ENCODE results near the gene SORCS2.

DNA sequence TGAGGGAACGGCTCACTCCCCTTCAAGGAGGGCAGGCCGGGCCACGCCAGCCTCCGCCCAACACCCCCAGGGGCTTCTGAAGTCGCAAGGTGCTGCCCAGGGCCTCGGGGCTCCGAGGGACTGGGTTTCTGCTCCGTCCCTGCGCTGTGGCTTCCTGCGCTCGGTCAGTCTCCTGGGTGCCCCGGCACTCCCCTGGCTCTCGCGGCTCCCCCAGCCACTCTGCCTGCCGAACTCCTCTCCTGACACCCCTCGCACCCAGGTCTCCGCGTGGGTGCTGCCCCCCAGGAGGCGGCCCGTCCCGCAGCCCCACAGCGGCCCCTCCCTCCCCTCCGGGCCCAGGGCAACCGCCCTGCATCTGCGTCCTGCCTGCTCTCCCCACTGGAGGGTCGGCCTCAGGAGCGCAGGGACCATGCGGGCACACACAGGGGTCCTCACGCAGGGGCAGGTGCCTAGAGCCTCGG is 595.4 kb downstream of the SORCS2 start:
- TF ChIP-seq, protein P1, sequence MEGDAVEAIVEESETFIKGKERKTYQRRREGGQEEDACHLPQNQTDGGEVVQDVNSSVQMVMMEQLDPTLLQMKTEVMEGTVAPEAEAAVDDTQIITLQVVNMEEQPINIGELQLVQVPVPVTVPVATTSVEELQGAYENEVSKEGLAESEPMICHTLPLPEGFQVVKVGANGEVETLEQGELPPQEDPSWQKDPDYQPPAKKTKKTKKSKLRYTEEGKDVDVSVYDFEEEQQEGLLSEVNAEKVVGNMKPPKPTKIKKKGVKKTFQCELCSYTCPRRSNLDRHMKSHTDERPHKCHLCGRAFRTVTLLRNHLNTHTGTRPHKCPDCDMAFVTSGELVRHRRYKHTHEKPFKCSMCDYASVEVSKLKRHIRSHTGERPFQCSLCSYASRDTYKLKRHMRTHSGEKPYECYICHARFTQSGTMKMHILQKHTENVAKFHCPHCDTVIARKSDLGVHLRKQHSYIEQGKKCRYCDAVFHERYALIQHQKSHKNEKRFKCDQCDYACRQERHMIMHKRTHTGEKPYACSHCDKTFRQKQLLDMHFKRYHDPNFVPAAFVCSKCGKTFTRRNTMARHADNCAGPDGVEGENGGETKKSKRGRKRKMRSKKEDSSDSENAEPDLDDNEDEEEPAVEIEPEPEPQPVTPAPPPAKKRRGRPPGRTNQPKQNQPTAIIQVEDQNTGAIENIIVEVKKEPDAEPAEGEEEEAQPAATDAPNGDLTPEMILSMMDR (IDR thresholded peaks at IDR 0.05) = no peak
- no peak for TF ChIP-seq POLR2A (IDR thresholded peaks at IDR 0.05)

Data from right lobe of liver (tissue), 4 donors.